Head of caudate nucleus (tissue), 42 donors: ENCODE data around the gene ZNF654.

Source experiments
- DNase-seq, 42 donors: peaks; one replicate each; pipeline versions ENCODE4 v3.0.0 to v3.0.0-alpha.2; 2020 to 2021; ENCODE audit warnings: mixed read lengths in 7 of 42
- intact Hi-C: fragments of 100-400 bp; cut with DNase I; formaldehyde crosslinking; loops from one replicate; pipeline ENCODE4 v1.15.0; 2022

Gene ZNF654

DNA sequence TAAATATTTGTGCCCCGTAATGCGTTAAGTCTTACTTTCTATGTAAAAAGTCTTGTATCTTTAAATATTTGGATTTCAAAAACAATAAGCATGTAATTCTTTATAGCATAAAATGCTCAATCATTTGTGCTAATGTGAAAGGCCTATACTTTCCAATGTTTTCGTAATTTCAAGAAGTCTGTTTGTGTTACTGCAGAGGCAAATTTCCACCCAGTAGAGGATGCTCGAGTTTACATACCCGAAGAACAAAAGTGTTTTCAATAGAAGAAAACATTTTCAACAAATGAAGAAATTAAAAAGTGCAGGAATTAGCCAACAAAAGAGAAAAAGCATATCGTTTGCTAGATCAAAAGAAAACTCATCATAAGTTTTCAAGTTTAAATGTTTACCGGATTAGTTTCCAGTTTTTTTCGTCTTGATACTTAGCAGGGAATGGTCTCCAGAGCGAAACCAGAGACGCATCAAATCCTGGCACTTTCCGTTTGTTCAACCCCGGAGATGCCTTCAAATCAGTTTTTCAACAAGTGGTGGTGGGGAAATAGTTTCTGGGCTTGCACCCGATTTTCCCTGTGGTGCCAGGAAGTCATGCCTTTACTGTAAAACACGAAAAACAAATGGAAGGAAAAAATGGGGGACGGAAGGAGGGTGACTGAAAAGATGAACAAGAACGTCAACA lies 1.3 kb upstream of the ZNF654 start:
- intact Hi-C loops = loop anchor here (2.0 kb wide), 1 partner anchor 91 kb away; the partner anchor contains the start of gene C3orf38
- peak in 7 of 42 donors; percentile 3 to 13 (median 7) for DNase-seq

DNA sequence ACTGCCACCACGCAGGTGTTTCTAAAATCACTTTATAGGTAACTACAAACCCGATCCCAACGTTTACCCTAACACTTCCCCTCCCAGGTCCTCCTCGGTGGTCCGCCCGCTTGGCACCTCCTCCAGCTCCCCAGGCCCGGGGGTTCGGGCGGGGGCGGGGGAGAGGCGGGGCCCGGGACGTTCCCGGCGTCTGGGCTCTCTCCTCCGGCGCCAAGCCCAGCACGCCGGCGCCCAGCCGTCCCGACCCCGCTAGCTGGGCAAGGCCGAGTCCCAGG lies 812 bp upstream of the ZNF654 start:
- no peak for DNase-seq
- intact Hi-C loops = loop anchor here (2.0 kb wide), 1 partner anchor 91 kb away; the partner anchor contains the start of gene C3orf38

DNA sequence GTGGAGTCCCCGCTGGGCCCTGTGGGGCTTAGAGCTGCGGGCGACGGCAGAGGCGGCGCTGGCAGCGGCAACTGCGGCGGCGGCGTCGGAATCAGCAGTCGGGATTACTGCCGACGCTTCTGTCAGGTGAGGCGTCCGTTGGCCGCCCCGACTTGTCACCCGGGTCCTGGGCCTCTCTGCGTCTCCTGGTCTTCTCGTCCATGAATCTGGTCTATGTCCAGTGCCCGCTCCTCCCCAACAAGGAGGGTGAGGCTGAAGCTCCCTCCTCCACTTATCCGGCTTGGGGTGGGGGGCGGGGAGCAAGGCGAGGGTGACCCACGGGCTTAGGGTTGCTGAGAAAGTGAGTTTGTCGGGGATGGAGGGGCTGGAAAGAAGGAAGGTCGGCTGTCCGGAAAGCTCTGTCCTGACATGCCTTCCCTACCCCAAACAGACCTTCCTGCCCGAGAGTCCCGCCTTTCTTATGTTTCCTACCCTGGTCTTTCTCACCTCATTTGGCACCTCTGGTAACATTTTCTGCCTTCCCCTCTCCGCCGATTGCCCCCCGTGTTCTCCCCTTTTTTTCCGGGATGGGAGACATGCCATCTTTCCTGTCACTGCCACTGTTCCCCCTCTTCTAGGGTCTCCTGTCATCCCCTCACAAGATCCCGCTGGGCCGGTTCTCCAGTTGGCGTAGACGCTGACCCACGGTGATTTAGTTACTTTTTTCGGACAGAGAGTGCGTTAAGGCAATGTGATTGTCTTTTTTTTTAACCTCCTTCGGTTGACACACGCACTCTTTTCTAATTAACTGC lies 520 bp downstream of the ZNF654 start:
- intact Hi-C loops = loop anchor here (2.0 kb wide), 1 partner anchor 89 kb away; the partner anchor contains the start of gene C3orf38
- peak in 12 of 42 donors; percentile 3 to 45 (median 18) for DNase-seq

DNA sequence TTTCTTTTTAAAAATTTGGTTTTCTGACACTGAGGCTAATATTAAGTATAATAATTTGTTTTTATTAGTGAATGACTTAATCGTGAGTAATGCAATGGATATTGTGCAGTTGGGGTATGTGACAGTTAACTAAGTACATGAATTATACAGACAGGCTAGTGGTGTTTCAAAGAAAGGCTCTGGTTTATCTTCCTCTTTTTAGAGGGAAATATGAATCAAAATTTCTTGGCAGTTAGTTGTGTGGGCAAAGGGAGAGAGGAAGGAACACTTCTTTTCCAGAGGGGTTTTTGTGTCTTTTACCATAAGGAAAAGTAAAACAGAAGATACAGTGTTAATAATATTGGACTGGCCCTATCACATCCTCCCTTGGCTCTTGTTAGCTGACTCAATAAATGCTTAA lies 2.7 kb downstream of the ZNF654 start:
- intact Hi-C loops = no loop called here
- DNase-seq = no peak

DNA sequence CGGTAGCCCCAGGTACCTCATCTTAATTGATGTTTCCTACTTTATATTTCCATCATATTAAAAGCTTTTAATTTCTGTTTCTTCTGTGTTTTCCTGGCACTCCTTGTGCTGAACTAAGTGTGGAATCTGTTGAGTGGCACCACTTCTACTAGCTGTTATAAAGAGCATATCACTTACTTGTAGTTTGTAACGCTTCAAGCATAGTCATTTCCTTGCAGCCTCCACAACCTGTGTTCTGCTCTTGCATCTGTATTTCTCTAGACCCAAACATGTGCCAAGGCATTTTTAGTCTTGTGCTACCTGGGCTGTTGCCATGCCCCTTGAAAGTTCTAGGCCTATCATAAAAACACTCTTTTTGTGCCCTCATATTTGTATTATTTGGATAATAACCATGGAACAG lies 16.0 kb downstream of the ZNF654 start:
- intact Hi-C loops = no loop called here
- no peak for DNase-seq

GRCh38 chr3:88075497-88075896 lies 16.4 kb downstream of the ZNF654 start:
- intact Hi-C loops = no loop called here
- DNase-seq = no peak

GRCh38 chr3:88076712-88077111 lies 17.7 kb downstream of the ZNF654 start:
- intact Hi-C loops = no loop called here

GRCh38 chr3:88078932-88079331 lies 19.9 kb downstream of the ZNF654 start:
- intact Hi-C loops = no loop called here
- no peak for DNase-seq

More at GRCh38 chr3:88076712-88077111, 17.7 kb downstream of the ZNF654 start:
- no peak for DNase-seq

- intact Hi-C loops = no loop called here
- no peak for DNase-seq
Observed at GRCh38 chr3:88082854-88083253, 23.8 kb downstream of the ZNF654 start.

DNA sequence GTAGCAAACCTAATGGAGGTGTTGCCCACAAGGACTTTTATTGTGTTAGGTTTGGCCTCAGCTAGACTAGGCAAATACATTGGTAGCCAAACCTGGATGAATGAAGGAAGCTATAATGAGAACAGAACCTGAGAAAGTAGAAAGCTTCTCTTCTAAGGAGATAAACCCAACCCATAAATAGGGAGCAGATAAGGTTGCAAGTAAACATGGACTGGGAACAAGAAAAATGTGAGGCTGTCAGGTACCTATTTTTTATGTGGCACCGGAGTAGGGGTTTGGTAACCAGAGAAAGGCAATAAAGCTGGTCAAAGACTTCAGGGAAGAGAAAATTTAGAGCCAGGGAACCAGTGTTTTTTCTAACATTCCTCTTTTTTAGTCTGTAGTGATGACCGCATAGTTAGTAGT lies 25.0 kb downstream of the ZNF654 start:
- intact Hi-C loops = no loop called here
- DNase-seq = no peak

DNA sequence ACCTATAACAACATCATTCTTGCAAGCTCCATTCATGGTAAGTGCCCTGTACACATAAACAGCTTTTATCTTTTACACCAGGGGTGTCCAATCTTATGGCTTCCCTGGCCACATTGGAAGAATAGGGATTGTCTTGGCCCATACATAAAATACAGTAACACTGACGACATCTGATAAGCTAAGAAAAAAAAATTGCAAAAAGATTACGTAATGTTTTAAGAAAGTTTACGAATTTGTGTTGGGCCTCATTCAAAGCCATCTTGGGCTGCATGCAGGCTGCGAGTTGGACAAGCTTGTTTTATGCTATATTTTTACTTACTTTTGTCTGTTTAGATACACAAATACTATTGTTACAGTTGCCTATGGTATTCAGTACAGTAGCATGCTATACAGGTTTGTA lies 31.6 kb downstream of the ZNF654 start:
- DNase-seq = no peak
- intact Hi-C loops = no loop called here

DNA sequence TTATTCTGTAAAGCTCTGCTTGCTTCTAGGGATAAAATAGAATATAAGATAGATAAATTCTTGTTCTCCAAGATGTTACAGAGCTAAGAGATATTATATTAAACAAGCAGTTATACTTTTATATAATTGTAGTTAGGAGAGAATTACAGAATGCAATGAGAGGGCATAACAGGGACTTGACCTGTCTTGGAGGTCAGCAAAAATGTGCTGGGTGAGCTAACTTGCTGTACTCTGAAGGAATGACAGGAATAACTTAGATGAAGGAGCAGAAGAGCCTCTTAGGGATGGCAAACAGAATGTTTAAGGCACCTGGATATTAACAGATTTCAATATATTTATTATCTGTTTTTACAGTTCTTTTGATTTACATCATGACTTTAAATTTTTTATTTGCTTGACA lies 33.2 kb downstream of the ZNF654 start:
- no peak for DNase-seq
- intact Hi-C loops = no loop called here

DNA sequence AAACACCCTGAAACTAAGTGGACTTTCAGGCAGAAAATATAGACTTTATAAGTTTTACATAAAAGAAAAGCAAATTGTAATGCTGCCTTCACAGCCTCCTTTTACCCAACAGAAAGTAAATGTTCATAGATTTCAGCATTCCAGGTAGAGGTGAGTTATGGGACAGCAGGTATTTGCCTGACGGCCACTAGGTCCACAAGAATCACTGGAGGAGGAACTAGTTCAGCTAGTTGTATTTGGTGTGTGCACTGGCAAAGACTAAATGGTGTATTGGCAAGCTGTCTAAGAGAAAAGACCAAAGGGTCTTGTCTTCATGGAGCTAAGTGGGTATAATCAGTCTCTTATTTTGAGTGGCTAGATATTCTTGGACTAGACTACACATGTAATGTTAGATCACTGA lies 34.2 kb downstream of the ZNF654 start:
- intact Hi-C loops = no loop called here
- no peak for DNase-seq

DNA sequence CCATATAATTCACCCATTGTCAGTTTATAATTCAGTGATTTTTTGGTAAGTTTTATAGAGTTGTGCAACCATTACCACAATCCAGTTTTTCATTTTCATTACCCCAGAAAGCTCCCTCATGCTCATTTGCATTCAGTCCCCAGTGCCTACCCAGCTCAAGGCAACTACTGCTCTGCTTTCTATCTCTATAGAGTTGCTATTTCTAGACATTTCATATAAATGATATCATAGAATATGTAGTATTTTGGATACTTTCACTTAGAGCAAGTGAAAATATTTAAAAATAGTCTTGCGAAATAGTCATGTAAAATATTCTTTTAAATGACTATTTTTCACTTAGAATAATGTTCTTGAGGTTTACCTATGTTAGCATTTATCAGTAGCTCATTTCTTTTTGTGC lies 42.1 kb downstream of the ZNF654 start:
- no peak for DNase-seq
- intact Hi-C loops = no loop called here

GRCh38 chr3:88105325-88105724 lies 46.3 kb downstream of the ZNF654 start:
- intact Hi-C loops = no loop called here
- DNase-seq = no peak

DNA sequence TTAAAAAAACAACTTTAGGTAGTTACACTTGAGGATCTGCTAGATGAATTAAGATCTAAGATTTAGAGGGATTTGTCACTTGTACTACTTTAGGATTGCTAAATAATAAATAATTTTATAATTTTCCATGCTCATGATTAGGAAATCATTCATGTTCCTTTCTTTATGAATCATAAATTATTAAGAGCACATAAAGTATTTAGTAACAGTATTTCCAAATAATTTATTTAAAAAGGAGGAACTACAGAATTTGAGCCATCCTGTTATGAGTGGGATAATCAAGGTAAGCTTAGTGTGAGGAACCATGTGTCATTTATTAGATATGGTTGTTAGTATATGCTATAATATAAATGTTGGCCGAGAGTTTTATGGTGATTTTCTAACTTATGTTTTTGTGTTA lies 53.2 kb downstream of the ZNF654 start:
- intact Hi-C loops = no loop called here
- DNase-seq = no peak

GRCh38 chr3:88113311-88114162 lies 54.5 kb downstream of the ZNF654 start:
- intact Hi-C loops = no loop called here
- peak in 35 of 42 donors; percentile 2 to 88 (median 59) for DNase-seq

- intact Hi-C loops = no loop called here
- no peak for DNase-seq
Observed at GRCh38 chr3:88114878-88115549, 56.0 kb downstream of the ZNF654 start.

DNA sequence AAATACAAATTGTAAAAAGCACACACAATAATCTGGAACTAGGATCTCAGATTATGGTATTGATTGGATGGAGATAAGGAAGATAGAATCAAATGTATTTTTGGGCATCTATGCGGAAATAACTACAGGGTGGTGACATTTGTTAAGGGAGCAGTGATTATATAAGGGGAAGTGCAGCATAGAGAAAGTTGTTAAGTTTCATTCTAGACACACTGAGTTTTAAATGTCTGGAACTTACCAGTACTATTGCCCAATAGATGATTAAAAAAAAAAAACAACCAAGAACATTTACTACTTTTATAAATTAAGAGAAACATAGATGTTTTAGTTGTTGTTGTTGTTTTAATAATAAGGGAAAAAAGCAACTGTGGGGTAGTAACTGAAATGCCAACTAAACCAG lies 58.6 kb downstream of the ZNF654 start:
- no peak for DNase-seq
- intact Hi-C loops = no loop called here
